GM18873 (cell line): ENCODE results near the gene HPCAL1.

Experiments
- ATAC-seq: cut with Tn5 transposase; IDR thresholded peaks from one replicate; pipeline ENCODE4 v1.9.1; 2021; ENCODE audit warnings: mild to moderate bottlenecking, moderate library complexity, moderate number of reproducible peaks; ENCODE audit not compliant: unreplicated experiment, low FRiP score

HPCAL1 gene

GRCh38 chr2:10399358-10399757, 96.7 kb downstream of the HPCAL1 start:
- ATAC-seq: no peak

- no peak for ATAC-seq
Observed at GRCh38 chr2:10400002-10400401, 97.3 kb downstream of the HPCAL1 start.

GRCh38 chr2:10400568-10400977, 97.9 kb downstream of the HPCAL1 start:
- ATAC-seq: no peak

- no peak for ATAC-seq
Observed at GRCh38 chr2:10400978-10401951, 98.6 kb downstream of the HPCAL1 start.

- no peak for ATAC-seq
Observed at GRCh38 chr2:10402062-10402585, 99.4 kb downstream of the HPCAL1 start.

- no peak for ATAC-seq
Observed at GRCh38 chr2:10402653-10403215, 100.0 kb downstream of the HPCAL1 start.

GRCh38 chr2:10404324-10405143, 101.8 kb downstream of the HPCAL1 start:
- ATAC-seq: no peak

GRCh38 chr2:10405448-10405847, 102.7 kb downstream of the HPCAL1 start:
- ATAC-seq: no peak

- no peak for ATAC-seq
Observed at GRCh38 chr2:10406016-10406415, 103.3 kb downstream of the HPCAL1 start.

GRCh38 chr2:10406491-10407188, 103.9 kb downstream of the HPCAL1 start:
- no peak for ATAC-seq

- ATAC-seq: no peak
Observed at GRCh38 chr2:10407432-10407831, 104.7 kb downstream of the HPCAL1 start.

GRCh38 chr2:10407841-10408648, 105.3 kb downstream of the HPCAL1 start:
- peak; percentile 24 for ATAC-seq

GRCh38 chr2:10408649-10409579, 106.2 kb downstream of the HPCAL1 start:
- peak; percentile 42 for ATAC-seq

- peak; percentile 75 for ATAC-seq
Observed at GRCh38 chr2:10410001-10410822, 107.5 kb downstream of the HPCAL1 start.

- no peak for ATAC-seq
Observed at GRCh38 chr2:10410823-10411437, 108.2 kb downstream of the HPCAL1 start.

- ATAC-seq: no peak
Observed at GRCh38 chr2:10411557-10411956, 108.9 kb downstream of the HPCAL1 start.

GRCh38 chr2:10412380-10412779, 109.7 kb downstream of the HPCAL1 start:
- no peak for ATAC-seq
